Adrenal gland (tissue), 12 donors: ENCODE measurements around the gene CLSTN3. TPM values are rescaled to one million over a fixed set of nuclear protein-coding genes. Genes with fewer than 3 reads are reported as not detected.
A peak's percentile ranks its signal among the peaks of the same experiment; 100 is the strongest.

Source experiments
- DNase-seq, 7 donors: peaks; one replicate each; pipeline ENCODE4 v3.0.0-alpha.2; 2019 to 2020
- H3K27ac ChIP-seq, 5 donors: fragments of 200-600 bp; sonication (generic) in 4 of 5; 1 replicate in 3 of 5; 2 replicates in 2 of 5; pipeline versions ENCODE4 v1.5.1 to v1.8.0; 2016 to 2020; ENCODE audit warnings: mild to moderate bottlenecking in 1 of 5
- H3K27me3 ChIP-seq: fragments of 200-600 bp; 2 replicates; pipeline ENCODE4 v1.8.0; 2021
- H3K36me3 ChIP-seq, 2 donors: fragments of 200-600 bp; replicated peaks in 1 of 2; 1 replicate in 1 of 2; 2 replicates in 1 of 2; pipeline versions ENCODE4 v1.5.1 to v1.8.0; 2018 to 2022
- H3K4me1 ChIP-seq, 2 donors: fragments of 200-600 bp; replicated peaks in 1 of 2; 1 replicate in 1 of 2; 2 replicates in 1 of 2; pipeline versions ENCODE4 v1.5.1 to v1.8.0; 2018 to 2021
- H3K4me3 ChIP-seq, 4 donors: fragments of 200-600 bp; sonication (generic) in 3 of 4; one replicate each; pipeline ENCODE4 v1.5.1; 2016 to 2018
- H3K9me3 ChIP-seq, 3 donors: fragments of 200-600 bp; sonication (generic) in 1 of 3; replicated peaks in 1 of 3; 1 replicate in 2 of 3; 2 replicates in 1 of 3; pipeline versions ENCODE4 v1.5.1 to v1.8.0; 2016 to 2021
- POLR2A ChIP-seq, 2 donors: fragments of 450-650 bp; IDR thresholded peaks; one replicate each; pipeline ENCODE4 v1.6.1; 2017; ENCODE audit warnings: antibody characterized with exemption in 2 of 2, mild to moderate bottlenecking in 2 of 2, moderate library complexity in 1 of 2
- WGBS, 4 donors: extraction: QIAGEN DNeasy Blood & Tissue Kit in 2 of 4; methylation state at CpG; one replicate each; pipeline versions ENCODE4 v1.1.5 to v1.1.7; 2013 to 2017; 5-methylcytosine and 5-hydroxymethylcytosine counted together
- intact Hi-C, 2 donors: fragments of 100-400 bp; cut with DNase I; formaldehyde crosslinking; loops; one replicate each; pipeline versions ENCODE4 v1.14.1 to v1.15.0; 2022 to 2023
- polyA plus RNA-seq, 3 donors: library from polyadenylated mRNA; stranded (reverse); fragments of 200-250 nt in 2 of 3; fragments of 350-450 nt in 1 of 3; fragmentation: Illumina TruSeq in 1 of 3; extraction: RNeasy Lipid Tissue Mini Kit (QIAGEN cat#74804) in 1 of 3; gene quantifications; one replicate each; pipeline ENCODE4 v1.2.3, GENCODE V29; 2013 to 2014
- total RNA-seq, 9 donors: library from RNA; depleted of rRNA in 4 of 9; stranded (reverse); fragments of >200 nt in 4 of 9; fragments of 120-200 nt in 1 of 9; fragmentation: NEBNext Ultra II Directional in 1 of 9; extraction: Animal tissue kit (Norgen Biotek cat#: 25700) in 1 of 9; gene quantifications; one replicate each; pipeline versions ENCODE4 v1.1.0 to v1.2.4, GENCODE V29; 2013 to 2023
- TF ChIP-seq, protein P1 (sequence below), 6 experiments: fragments of 450-650 bp in 4 of 6; fragments of 200-600 bp in 2 of 6; sonication (generic) in 1 of 6; IDR thresholded peaks; 1 replicate in 5 of 6; 2 replicates in 1 of 6; pipeline versions ENCODE4 v1.5.1 to v1.8.0; 2016 to 2021; ENCODE audit warnings: antibody characterized with exemption in 6 of 6, mild to moderate bottlenecking in 2 of 6, moderate library complexity in 1 of 6
- donor health status: healthy with polysubstance abuse.
- donor health status: Bipolar disorder and iron deficiency.
- donor health status: DM: yes; HTN: yes; CAD: no.
- donor health status: DM: no; HTN: no; CAD: no.
- donor health status: DM: no; HTN: no; CAD: no.
- donor health status: DM: yes; HTN: yes; CAD: no.

CLSTN3 gene
- total and polyA plus RNA-seq, 12 donors: 9.3 to 175 (median 42.8) TPM

DNA sequence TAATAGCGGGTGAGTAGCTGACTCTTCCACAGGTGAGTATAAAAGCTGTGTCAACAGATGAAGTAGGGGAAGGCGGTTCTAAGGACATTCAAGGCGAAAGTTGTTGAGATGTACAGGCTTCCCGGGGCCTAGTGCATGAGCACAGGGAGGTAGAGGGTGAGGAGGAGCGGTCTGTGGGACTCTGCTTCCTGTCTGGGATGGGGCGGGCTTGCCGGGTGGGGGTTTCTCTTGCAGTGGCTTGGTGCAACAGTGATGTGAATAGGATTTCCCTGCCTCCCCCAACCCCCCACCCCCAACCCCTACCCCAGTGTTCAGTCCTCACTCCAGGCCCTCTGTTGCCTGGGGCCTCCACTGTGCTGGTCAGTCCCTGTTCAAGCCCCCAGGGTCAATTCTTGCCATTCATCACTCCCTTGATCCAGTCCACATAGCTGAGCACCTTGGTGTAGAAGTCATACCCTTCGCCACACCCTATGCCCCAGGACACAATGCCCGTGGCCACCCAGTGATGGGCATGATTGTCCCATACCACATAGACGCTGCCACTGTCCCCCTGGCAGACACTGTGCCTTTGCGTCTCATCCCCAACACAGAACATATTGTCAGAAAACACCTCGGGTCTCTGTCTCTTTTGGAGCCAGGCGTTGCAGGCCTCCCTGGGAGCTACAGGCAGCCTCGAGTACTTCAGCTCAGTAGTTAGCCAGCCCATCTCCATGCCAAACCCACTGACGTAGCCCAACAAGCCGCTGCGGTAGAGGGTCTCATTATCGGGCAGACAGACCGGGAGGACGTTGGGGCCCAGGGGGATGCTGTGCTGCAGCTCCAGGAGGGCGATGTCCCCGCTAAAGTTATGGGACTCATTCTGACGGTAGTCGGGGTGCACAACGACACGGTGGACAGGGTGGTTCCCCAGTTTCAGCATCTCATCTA lies 33.9 kb upstream of the CLSTN3 start:
- H3K27me3 ChIP-seq: no peaks in the 10 kb centered on the region
- peak in 1 of 7 donors; percentile 50 for DNase-seq
- H3K4me3 ChIP-seq: no peak overlapping the region
- intact Hi-C loops: no loop called here
- H3K27ac ChIP-seq: no peak overlapping the region
- peaks cover 13 to 27% of the 10 kb centered on the region in 2 donors for H3K4me1 ChIP-seq
- TF ChIP-seq, protein P1, sequence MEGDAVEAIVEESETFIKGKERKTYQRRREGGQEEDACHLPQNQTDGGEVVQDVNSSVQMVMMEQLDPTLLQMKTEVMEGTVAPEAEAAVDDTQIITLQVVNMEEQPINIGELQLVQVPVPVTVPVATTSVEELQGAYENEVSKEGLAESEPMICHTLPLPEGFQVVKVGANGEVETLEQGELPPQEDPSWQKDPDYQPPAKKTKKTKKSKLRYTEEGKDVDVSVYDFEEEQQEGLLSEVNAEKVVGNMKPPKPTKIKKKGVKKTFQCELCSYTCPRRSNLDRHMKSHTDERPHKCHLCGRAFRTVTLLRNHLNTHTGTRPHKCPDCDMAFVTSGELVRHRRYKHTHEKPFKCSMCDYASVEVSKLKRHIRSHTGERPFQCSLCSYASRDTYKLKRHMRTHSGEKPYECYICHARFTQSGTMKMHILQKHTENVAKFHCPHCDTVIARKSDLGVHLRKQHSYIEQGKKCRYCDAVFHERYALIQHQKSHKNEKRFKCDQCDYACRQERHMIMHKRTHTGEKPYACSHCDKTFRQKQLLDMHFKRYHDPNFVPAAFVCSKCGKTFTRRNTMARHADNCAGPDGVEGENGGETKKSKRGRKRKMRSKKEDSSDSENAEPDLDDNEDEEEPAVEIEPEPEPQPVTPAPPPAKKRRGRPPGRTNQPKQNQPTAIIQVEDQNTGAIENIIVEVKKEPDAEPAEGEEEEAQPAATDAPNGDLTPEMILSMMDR (IDR thresholded peaks at IDR 0.05): no peak
- TF ChIP-seq POLR2A (IDR thresholded peaks at IDR 0.05): no peak
- peaks cover 0 to 28% of the 10 kb centered on the region in 2 donors for H3K36me3 ChIP-seq
- no peaks in the 10 kb centered on the region for H3K9me3 ChIP-seq
- 82 to 87% (median 84%) methylated on average over 16 to 26 of the region's 26 CpGs for WGBS, 4 donors

DNA sequence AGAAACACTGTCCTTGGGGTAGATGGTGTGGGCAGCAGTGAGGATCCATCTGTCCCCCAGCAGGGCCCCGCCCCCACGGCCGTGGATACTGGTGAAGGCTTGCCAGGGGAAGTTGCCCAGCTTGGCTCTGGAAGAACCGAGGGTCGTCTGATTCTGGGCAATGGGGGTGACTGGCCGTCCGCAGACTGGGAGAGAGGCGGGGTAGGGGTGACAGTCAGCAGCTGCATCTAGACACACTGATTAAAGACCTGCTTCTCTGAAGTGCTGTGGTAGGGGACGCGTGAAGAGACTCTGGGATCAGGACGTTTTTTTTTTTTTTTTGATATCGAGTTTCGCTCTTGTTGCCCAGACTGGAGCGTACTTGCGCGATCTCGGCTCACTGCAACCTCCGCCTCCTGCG lies 33.2 kb upstream of the CLSTN3 start:
- 81 to 87% (median 84%) methylated on average over 12 to 19 of the region's 19 CpGs for WGBS, 4 donors
- Histone ChIP-seq H3K27ac (no peak overlapping the region), H3K36me3 (peaks cover 0 to 28% of the 10 kb centered on the region in 2 donors), H3K4me1 (peaks cover 20 to 31% of the 10 kb centered on the region in 2 donors), H3K27me3 (no peaks in the 10 kb centered on the region), H3K4me3 (no peak overlapping the region), H3K9me3 (no peaks in the 10 kb centered on the region)
- DNase-seq: no peak
- intact Hi-C loops: no loop called here
- TF ChIP-seq, protein P1 (IDR thresholded peaks at IDR 0.05): no peak
- no peak for TF ChIP-seq POLR2A (IDR thresholded peaks at IDR 0.05)

DNA sequence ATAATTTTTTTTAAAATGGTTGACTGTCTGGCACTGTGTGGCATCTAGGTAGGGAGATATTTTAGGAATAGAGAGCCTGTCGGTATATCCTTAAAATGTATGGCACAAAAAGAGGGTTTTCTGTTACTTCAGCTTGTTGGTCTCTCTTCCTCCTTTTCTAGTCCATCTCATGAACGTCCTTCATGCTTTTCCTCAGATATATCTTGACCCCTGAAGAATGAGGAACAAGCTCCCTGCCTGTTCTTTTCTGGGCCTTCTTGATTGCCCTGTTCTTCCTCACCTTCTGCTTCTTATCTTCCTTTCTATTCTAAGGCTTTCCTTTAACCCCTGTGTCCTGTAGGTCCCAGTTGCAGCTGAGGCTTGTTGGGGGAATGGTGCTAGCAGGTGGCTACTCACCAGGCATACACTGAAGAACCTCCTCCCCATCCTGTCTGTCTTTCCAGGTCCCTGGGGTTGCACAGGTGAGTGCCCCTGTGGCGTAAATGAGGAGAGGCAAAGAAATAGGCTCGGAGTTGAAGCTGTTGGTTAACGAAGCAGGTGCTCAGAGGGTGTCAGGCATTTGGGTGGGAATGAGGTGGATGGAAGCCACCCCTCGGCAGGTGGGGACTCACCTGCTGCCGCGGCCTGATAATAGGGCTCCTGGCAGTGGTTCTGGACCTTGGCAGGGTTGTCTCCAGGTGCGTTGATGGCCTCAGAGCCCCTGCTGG lies 30.7 kb upstream of the CLSTN3 start:
- TF ChIP-seq, protein P1 (IDR thresholded peaks at IDR 0.05): no peak
- TF ChIP-seq POLR2A (IDR thresholded peaks at IDR 0.05): no peak
- intact Hi-C loops: no loop called here
- H3K27me3 ChIP-seq: no peaks in the 10 kb centered on the region
- no peak overlapping the region for H3K27ac ChIP-seq
- no peak for DNase-seq
- peaks cover 0 to 34% of the 10 kb centered on the region in 2 donors for H3K36me3 ChIP-seq
- no peaks in the 10 kb centered on the region for H3K9me3 ChIP-seq
- H3K4me1 ChIP-seq: peaks cover 11 to 18% of the 10 kb centered on the region in 2 donors
- H3K4me3 ChIP-seq: no peak overlapping the region
- WGBS, 4 donors: 87 to 91% (median 89%) methylated on average over 9 of the region's 9 CpGs

DNA sequence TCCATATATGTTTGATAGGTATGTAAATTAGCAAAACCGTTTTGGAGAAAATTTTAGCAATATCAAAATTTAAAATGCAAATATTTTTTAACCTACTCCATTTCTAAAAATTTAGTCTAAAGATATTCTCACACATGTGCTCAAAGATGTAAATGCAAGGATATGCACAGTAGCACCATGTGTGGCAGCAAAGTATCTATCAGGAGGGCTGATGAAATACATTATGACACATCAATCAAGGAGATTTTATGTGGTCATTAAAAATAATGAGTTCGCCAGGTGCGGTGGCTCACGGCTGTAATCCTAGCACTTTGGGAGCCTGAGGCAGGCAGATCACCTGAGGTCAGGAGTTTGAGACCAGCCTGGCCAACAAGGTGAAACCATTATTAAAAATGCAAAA lies 29.9 kb upstream of the CLSTN3 start:
- no peaks in the 10 kb centered on the region for H3K27me3 ChIP-seq
- DNase-seq: no peak
- H3K27ac ChIP-seq: peak overlapping the region in 1 of 5 donors; percentile 47
- WGBS, 4 donors: 73 to 90% (median 87%) methylated on average over 4 of the region's 4 CpGs
- no peaks in the 10 kb centered on the region for H3K9me3 ChIP-seq
- TF ChIP-seq, protein P1 (IDR thresholded peaks at IDR 0.05): no peak
- TF ChIP-seq POLR2A (IDR thresholded peaks at IDR 0.05): no peak
- H3K36me3 ChIP-seq: peaks cover 0 to 38% of the 10 kb centered on the region in 2 donors
- peaks cover 11 to 16% of the 10 kb centered on the region in 2 donors for H3K4me1 ChIP-seq
- intact Hi-C loops: no loop called here
- H3K4me3 ChIP-seq: no peak overlapping the region
